Measurements from ENCODE around the gene RAB27A. TPM values are rescaled to one million over a fixed set of nuclear protein-coding genes. Genes with fewer than 3 reads are reported as not detected.

The RAB27A gene
- total and polyA plus RNA-seq, 2 of the 13 experiments (the other 11 are each of a cell fraction or from before 2014, with no cell fraction given): 3.4 to 8.1 TPM

DNA sequence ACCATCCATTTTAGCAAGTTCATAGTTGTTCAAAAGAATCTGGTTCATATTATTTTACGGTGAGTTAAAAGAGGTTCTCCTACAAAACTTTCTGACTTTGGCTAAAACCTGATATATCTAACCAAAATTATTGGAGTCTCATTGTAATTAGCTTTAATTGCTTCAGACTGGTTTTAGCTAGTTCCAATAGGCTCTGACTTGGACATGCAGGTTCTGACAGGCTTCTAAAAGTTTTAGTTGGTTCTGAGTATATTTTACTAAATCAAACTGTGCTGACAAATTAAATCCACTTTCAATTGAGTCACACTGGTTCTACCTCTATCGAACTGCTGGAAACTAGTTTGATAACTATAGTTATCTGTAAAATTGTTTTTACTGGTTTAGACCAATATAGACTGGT, 50.7 kb downstream of the RAB27A start:
- peaks cover 14% of the 10 kb centered on the region for H3K4me1 ChIP-seq (ENCODE audit: insufficient read depth, low read length)
- TF ChIP-seq ZBTB44 (CRISPR knock-in tag; IDR thresholded peaks at IDR 0.05): no peak
- no peak for TF ChIP-seq SP140L (CRISPR knock-in tag; IDR thresholded peaks at IDR 0.05; ENCODE audit: borderline replicate concordance)
- TF ChIP-seq GABPB1 (CRISPR knock-in tag; IDR thresholded peaks at IDR 0.05): no peak
- TF ChIP-seq ZNF18 (CRISPR knock-in tag; IDR thresholded peaks at IDR 0.05; ENCODE audit: insufficient replicate concordance): no peak
- no peak for TF ChIP-seq ZNF124 (CRISPR knock-in tag; IDR thresholded peaks at IDR 0.05)
- no peak for TF ChIP-seq NRL (CRISPR knock-in tag; IDR thresholded peaks at IDR 0.05; ENCODE audit: borderline replicate concordance)
- no peak for TF ChIP-seq CBX1 (IDR thresholded peaks at IDR 0.05; ENCODE audit: low read depth)
- no peak for TF ChIP-seq ZNF235 (CRISPR knock-in tag; IDR thresholded peaks at IDR 0.05; ENCODE audit: borderline replicate concordance)
- TF ChIP-seq, protein P1, sequence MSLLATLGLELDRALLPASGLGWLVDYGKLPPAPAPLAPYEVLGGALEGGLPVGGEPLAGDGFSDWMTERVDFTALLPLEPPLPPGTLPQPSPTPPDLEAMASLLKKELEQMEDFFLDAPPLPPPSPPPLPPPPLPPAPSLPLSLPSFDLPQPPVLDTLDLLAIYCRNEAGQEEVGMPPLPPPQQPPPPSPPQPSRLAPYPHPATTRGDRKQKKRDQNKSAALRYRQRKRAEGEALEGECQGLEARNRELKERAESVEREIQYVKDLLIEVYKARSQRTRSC (CRISPR knock-in tag; IDR thresholded peaks at IDR 0.05; ENCODE audit: low read depth): no peak
- TF ChIP-seq RFX3 (CRISPR knock-in tag; IDR thresholded peaks at IDR 0.05): no peak
- TF ChIP-seq ZNF446 (CRISPR knock-in tag; IDR thresholded peaks at IDR 0.05): no peak
- TF ChIP-seq SSRP1 (CRISPR knock-in tag; IDR thresholded peaks at IDR 0.05): no peak
- TF ChIP-seq ZNF724P (CRISPR knock-in tag; IDR thresholded peaks at IDR 0.05; ENCODE audit: borderline replicate concordance): no peak
- no peak for TF ChIP-seq ZNF703 (CRISPR knock-in tag; IDR thresholded peaks at IDR 0.05; ENCODE audit: borderline replicate concordance)
- no peak for TF ChIP-seq MIER2 (CRISPR knock-in tag; IDR thresholded peaks at IDR 0.05)
- TF ChIP-seq MAZ (IDR thresholded peaks at IDR 0.05; ENCODE audit: borderline replicate concordance, low read depth, low read length): no peak
- TF ChIP-seq MAZ (CRISPR knock-in tag; IDR thresholded peaks at IDR 0.05; ENCODE audit: low read depth): no peak
- TF ChIP-seq RBFOX2 (IDR thresholded peaks at IDR 0.05; ENCODE audit: low read depth, low read length): no peak
- no peak for TF ChIP-seq RFX5 (IDR thresholded peaks at IDR 0.05; ENCODE audit: low read depth, low read length)
- H3K79me2 ChIP-seq (ENCODE audit: insufficient read depth, low read length): no peaks in the 10 kb centered on the region
- H3K9ac ChIP-seq (ENCODE audit: insufficient read depth, low read depth, low read length): no peak overlapping the region
- no peak overlapping the region for H3K4me2 ChIP-seq (ENCODE audit: low read depth, low read length)
- FAIRE-seq: no peak
- 94% methylated on average over 2 of the region's 2 CpGs for WGBS (ENCODE audit: low lambda C conversion rate)
- DNase-seq (ENCODE audit: low spot score): no peak
- H3K27me3 ChIP-seq (ENCODE audit: control insufficient read depth in 1 of 2, insufficient read depth in 2 of 2, low read length in 2 of 2): no peaks in the 10 kb centered on the region
- no TSS peak for BruUV-seq (replicated peaks)
- H3K9me3 ChIP-seq (ENCODE audit: low read length): no peaks in the 10 kb centered on the region
- no peaks in the 10 kb centered on the region for H4K20me1 ChIP-seq (ENCODE audit: insufficient read depth, low read length)
- no peaks in the 10 kb centered on the region for H3K36me3 ChIP-seq (replicated peaks in 1 of 2; ENCODE audit: control insufficient read depth in 1 of 2, insufficient read depth in 2 of 2, low read length in 2 of 2)
- ATAC-seq: no peak
- in situ Hi-C loops (cut with HindIII; ENCODE audit: extremely low pct_ligation_motif_present, low pct_unique_long_range_greater_than_20kb) (no loop called here), intact Hi-C loops (cut with micrococcal nuclease; ENCODE audit: unreplicated experiment) (no loop called here)
- no peak overlapping the region for H2AFZ ChIP-seq (ENCODE audit: low read length)
- ChIA-PET CTCF (ENCODE audit: low intra/inter-chr PET ratio, low total read pairs) (no interaction called here), POLR2A (no interaction called here)
- no peak overlapping the region for H3K27ac ChIP-seq (ENCODE audit: extremely low read length, insufficient read depth, low read length)
- no peak overlapping the region for H3K4me3 ChIP-seq (replicated peaks in 1 of 3; ENCODE audit: insufficient read depth in 1 of 3, low read depth in 2 of 3, low read length in 3 of 3)
